HG02759 (cell line): ENCODE results near the gene NECAB3.
"Not testable (repeated sequence)": the region's sequence is repeated elsewhere in the genome, so short reads cannot be mapped to it uniquely, and the experiment has no call there.

Experiments
- ATAC-seq: cut with Tn5 transposase; IDR thresholded peaks from one replicate; pipeline ENCODE4 v1.9.1; 2021; ENCODE audit warnings: mild to moderate bottlenecking, moderate library complexity; ENCODE audit not compliant: unreplicated experiment

Gene NECAB3

DNA sequence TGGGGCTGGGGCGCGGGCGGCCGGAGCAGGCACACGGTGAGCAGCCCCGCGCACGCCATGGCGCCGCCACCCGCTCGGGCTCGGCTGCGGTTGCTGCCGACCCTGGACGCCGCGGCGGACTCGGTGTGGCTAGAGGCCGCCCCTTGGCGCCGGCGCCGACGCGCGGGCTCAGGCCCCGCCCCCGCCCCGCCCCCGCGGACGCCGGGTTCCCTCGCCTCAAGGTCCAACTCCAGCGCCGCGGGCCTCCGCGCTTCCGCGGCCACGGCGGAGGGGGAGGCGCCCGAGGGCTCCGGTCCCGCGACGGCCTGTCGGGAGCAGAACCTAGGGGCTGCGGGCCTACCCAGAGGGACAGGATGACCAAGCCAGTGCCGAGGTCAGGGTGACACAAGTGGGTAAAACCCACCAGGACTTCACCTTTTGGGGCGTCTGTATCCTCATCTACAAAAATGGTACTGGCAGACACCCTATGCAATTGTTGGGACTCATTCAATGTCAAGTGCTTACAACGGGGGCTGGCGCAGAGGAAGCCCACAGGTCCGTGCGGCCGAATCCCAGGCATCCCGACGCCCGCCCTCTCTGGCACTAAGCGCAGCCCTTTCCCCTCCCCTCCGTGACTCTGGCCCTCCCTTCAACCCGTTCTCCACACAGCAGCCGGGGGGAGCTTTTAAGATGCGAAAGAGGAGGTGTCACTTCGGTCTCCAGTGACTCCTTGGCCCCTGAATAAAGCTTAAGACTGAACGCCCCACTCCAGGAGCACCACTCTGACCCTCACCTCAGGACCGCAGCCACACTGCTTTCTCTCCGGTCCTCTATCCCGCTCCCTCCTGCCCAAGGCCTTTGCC, at the start of gene NECAB3:
TSS of gene NECAB3 (minus strand) at position 135 of the 842 bp plus-strand sequence. CDS start at position 59, 76 bp downstream.
- peak; percentile 87 for ATAC-seq

DNA sequence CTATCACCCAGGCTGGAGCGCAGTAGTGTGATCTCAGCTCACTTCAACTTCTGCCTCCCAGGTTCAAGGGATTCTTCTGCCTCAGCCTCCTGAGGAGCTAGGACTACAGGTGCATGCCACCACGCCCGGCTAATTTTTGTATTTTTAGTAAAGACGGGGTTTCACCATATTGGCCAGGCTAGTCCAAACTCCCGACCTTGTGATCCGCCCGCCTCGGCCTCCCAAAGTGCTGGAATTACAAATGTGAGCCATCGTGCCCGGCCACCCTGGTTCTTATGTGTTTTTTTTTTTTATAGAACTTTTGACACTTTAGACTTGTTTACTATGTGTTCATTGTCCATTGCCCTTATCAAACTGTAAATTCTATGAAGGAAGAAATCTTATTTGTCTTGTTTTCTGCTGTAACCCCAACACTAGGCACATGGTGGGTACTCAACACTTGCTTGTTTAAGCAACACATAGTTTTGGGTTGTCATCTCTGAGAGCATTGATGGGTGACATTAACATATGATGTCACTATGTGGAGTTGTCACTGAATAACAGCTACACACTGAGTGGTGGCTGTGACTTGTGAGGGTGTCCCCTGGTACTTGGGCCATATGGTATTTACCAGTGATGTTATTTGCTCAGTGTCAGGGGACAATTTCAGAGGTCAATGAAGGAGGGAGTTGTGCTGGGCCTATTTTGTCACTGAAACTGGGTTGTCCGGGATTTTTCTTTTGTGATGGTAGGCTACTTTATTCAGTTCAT, 47.3 kb upstream of the NECAB3 start:
- ATAC-seq, result no peak

GRCh38 chr20:33719989-33720709, 45.9 kb upstream of the NECAB3 start, which contains the start of gene PXMP4:
TSS of gene PXMP4 (minus strand) at chr20:33720310. CDS start at chr20:33720207, 103 bp downstream.
- peak; percentile 94 for ATAC-seq

DNA sequence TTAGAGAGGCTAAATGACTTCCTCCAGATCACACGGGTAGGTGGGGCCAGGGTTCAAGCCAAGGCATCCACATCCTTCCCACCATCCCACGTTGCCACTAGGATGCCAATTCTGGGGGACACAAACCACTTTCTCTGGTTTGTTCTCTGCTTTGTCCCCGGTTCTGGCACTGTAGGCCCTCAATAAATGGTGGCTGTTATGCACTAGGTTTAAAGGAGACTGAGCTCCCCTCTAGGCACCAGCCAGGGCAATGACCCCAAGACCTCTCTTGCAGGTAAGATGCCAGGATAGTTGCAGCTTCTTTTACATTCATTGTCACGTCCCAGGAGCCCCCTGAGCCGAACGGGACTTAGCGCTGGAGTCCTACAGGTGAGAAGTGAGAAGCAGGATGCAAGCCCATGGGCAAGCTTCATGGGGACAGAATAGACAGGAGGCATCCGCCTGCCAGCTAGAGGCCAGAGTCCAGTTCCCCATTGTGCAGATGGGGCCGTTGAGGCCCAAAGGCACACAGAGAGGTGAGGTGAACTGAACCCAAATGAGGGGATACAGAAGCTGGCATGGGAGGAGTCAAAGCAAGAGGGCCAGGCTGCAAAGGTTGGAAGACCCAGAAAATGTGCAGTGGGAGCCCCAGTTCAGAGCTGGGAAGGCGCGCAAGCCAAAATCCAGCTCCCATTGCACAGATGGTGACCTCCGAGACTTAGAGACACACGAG, 45.2 kb upstream of the NECAB3 start:
- ATAC-seq, result no peak

DNA sequence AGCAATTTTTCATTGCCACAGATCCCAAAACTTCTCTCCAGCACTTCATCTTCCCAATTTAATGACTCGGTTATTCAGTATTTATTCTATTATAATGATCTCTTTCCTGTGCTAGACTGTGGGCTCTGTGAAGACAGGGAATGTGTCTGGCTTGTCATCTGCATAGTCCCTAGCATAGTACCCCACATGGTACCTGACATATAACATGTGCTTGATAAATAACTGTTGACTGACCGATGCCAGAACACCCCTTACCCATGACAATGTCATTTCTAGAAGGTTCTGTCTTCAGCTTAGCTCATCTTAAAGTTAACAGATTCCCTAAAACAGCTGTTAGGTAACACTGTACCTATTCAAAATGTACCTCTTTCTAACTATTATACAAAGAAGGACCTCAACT, 42.3 kb upstream of the NECAB3 start:
- no peak for ATAC-seq

DNA sequence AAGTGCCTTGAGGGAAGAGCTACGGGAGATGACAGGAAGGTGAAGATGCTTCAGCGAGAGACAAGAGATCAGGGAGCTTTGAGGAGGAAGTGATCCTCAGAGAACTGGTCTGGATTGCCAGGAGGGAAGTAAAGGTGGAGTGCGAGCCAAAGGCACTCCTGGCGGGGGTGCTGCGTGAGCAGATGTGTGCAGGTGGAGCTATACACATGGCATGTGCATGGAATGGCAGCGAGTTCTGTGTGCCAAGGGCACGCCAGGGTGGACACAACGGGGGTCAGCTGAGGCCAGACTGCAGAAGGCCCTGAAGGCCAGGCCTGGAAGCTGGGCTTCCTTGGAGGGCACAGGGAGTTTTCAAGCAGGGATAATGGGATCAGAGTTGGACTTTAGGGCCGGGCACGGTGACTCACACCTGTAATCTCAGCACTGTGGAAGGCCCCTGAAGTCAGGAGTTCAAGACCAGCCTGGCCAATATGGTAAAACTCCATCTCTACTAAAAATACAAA, 39.7 kb upstream of the NECAB3 start:
- ATAC-seq, result no peak

DNA sequence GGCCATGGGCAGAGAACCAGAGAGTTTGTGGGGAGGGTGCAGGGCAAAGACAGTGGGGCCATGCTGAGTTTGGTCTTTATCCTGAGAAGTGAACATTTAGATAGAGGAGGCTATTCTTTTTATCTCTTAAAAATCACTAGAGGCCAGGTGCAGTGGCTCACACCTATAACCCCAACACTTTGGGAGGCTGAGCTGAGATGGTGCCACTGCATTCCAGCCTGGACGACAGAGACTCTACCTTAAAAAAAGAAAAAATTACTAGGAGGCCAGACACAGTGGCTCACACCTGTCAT, 37.2 kb upstream of the NECAB3 start:
- no peak for ATAC-seq

GRCh38 chr20:33710681-33711445, 36.6 kb upstream of the NECAB3 start:
- no peak for ATAC-seq

GRCh38 chr20:33709905-33710541, 35.8 kb upstream of the NECAB3 start:
- ATAC-seq, result no peak

GRCh38 chr20:33709398-33709797, 35.2 kb upstream of the NECAB3 start:
- no peak for ATAC-seq

DNA sequence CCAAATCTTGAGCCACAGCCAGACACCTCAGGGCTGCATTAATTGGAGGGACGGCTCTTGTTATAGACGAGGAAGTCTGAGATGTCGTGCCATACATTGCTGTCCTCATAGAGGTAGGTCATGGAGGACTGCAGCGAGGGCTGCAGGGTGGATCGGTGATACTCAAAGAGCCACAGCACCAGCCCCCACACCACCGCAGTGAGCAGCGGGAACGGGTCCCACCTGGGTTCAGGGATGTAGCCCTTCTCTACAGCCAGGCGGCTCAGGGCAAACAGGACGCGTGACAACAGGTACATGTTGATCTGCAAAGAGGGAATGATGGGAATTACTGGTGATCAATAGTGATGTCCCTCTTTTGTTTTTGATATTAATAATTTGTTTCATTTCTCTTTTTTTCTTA, 33.4 kb upstream of the NECAB3 start:
- no peak for ATAC-seq

GRCh38 chr20:33704197-33704924, 30.1 kb upstream of the NECAB3 start:
- no peak for ATAC-seq

DNA sequence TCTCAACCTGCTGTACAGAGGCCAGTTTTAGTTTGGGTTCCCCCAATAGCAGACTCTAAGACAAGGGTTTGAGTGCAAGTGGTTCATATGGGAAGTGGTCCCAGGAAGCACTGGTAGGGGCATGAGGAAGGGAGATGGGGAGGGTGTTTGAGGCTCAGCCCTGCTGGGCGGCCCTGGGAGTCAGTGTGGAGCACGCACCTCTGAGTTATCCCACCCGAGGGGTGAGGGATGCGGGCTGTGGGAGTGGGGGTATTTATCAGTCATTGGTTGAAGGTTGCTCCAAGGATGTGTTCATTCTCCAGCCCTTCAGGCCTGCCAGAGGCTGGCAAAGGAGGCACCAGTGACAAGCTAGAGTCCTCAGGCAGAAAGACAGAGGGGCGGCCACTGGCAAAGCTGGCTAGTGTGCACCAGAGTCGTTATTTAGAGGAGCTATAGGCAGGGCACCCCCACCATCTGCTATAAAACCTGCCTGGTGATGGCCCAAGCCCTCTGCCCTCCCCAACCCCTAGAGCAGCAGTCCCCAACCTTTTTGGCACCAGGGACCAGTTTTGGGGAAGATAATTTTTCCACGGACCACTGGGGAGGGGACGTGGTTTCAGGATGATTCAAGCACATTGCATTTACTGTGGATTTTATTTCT, 29.4 kb upstream of the NECAB3 start:
- ATAC-seq, result no peak

GRCh38 chr20:33702861-33703260, 28.6 kb upstream of the NECAB3 start:
- ATAC-seq, result no peak

- ATAC-seq, result no peak
These were observed 27.6 kb upstream of the NECAB3 start for GRCh38 chr20:33701629-33702450.

DNA sequence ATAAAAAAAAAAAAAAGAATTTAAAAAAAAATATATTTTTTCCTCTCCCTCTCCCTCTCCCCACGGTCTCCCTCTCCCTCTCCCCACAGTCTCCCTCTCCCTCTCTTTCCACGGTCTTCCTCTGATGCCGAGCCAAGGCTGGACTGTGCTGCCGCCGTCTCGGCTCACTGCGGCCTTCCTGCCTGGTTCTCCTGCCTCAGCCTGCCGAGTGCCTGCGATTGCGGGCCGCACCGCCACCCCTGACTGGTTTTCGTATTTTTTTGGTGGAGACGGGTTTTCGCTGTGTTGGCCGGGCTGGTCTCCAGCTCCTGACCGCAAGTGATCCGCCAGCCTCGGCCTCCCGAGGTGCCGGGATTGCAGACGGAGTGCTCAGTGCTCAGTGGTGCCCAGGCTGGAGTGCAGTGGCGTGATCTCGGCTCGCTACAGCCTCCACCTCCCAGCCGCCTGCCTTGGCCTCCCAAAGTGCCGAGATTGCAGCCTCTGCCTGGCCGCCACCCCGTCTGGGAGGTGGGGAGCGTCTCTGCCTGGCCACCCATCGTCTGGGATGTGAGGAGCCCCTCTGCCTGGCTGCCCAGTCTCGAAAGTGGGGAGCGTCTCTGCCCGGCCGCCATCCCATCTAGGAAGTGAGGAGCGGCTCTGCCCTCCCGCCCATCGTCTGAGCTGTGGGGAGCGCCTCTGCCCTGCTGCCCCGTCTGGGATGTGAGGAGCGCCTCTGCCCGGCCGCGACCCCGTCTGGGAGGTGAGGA, 26.6 kb upstream of the NECAB3 start:
- ATAC-seq, result not testable (repeated sequence)

GRCh38 chr20:33698966-33699365, 24.7 kb upstream of the NECAB3 start:
- not testable (repeated sequence) for ATAC-seq
